Gastroesophageal sphincter (tissue), 3 donors: ENCODE measurements around the gene TMEFF2.

Experiments used
- CTCF ChIP-seq, 4 experiments: fragments of 200-600 bp in 2 of 4; fragments of 450-650 bp in 2 of 4; sonication (generic) in 1 of 4; IDR thresholded peaks; one replicate each; pipeline ENCODE4 v1.5.1; 2017 to 2019; ENCODE audit warnings: antibody characterized with exemption in 4 of 4, mild to moderate bottlenecking in 2 of 4, moderate library complexity in 2 of 4
- EP300 ChIP-seq: sonication (generic); formaldehyde crosslinking; IDR thresholded peaks from one replicate; pipeline ENCODE4 v1.6.1; 2017; ENCODE audit warnings: antibody characterized with exemption, mild to moderate bottlenecking
- POLR2A ChIP-seq, 2 donors: fragments of 450-650 bp; IDR thresholded peaks; one replicate each; pipeline ENCODE4 v1.6.1; 2017; ENCODE audit warnings: antibody characterized with exemption in 2 of 2, mild to moderate bottlenecking in 2 of 2, moderate library complexity in 1 of 2
- POLR2AphosphoS5 ChIP-seq: sonication (generic); formaldehyde crosslinking; IDR thresholded peaks from one replicate; pipeline ENCODE4 v1.6.1; 2017; ENCODE audit warnings: antibody characterized with exemption

GRCh38 chr2:192216336-192216735, 21.6 kb upstream of the TMEFF2 start:
- TF ChIP-seq CTCF (IDR thresholded peaks at IDR 0.05): no peak
- TF ChIP-seq POLR2A (IDR thresholded peaks at IDR 0.05): no peak
- no peak for TF ChIP-seq EP300
- no peak for TF ChIP-seq POLR2AphosphoS5
